ENCODE measurements around the gene ESPL1. TPM values are rescaled to one million over a fixed set of nuclear protein-coding genes. Genes with fewer than 3 reads are reported as not detected.

The ESPL1 gene
- total RNA-seq, 1 donor, result 6.5 TPM

DNA sequence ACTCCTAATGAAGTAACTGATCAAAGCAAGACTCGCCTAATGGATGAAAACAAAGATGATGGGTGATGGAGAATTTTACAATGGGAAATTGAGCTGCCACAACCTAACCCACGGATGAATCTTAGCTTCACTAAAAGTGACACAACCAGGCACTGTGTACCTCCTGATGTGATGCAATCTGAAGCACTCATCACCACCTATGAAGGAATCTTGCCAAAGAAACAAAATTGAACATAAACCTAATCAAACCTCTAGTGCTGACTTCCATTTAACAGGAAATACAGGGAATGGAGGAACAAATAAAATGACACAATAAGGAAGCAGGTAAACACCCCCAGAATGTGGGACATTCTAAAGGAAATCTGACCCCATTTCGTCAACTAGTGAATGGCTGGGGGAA, 22.8 kb upstream of the ESPL1 start:
- H3K4me3 ChIP-seq (ENCODE audit: low read depth, low read length), result no peak overlapping the region
- TF ChIP-seq, protein P1, sequence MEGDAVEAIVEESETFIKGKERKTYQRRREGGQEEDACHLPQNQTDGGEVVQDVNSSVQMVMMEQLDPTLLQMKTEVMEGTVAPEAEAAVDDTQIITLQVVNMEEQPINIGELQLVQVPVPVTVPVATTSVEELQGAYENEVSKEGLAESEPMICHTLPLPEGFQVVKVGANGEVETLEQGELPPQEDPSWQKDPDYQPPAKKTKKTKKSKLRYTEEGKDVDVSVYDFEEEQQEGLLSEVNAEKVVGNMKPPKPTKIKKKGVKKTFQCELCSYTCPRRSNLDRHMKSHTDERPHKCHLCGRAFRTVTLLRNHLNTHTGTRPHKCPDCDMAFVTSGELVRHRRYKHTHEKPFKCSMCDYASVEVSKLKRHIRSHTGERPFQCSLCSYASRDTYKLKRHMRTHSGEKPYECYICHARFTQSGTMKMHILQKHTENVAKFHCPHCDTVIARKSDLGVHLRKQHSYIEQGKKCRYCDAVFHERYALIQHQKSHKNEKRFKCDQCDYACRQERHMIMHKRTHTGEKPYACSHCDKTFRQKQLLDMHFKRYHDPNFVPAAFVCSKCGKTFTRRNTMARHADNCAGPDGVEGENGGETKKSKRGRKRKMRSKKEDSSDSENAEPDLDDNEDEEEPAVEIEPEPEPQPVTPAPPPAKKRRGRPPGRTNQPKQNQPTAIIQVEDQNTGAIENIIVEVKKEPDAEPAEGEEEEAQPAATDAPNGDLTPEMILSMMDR (IDR thresholded peaks at IDR 0.05; ENCODE audit: insufficient read depth, low read depth, low read length), result no peak
- DNase-seq (ENCODE audit: low read depth), result no peak

DNA sequence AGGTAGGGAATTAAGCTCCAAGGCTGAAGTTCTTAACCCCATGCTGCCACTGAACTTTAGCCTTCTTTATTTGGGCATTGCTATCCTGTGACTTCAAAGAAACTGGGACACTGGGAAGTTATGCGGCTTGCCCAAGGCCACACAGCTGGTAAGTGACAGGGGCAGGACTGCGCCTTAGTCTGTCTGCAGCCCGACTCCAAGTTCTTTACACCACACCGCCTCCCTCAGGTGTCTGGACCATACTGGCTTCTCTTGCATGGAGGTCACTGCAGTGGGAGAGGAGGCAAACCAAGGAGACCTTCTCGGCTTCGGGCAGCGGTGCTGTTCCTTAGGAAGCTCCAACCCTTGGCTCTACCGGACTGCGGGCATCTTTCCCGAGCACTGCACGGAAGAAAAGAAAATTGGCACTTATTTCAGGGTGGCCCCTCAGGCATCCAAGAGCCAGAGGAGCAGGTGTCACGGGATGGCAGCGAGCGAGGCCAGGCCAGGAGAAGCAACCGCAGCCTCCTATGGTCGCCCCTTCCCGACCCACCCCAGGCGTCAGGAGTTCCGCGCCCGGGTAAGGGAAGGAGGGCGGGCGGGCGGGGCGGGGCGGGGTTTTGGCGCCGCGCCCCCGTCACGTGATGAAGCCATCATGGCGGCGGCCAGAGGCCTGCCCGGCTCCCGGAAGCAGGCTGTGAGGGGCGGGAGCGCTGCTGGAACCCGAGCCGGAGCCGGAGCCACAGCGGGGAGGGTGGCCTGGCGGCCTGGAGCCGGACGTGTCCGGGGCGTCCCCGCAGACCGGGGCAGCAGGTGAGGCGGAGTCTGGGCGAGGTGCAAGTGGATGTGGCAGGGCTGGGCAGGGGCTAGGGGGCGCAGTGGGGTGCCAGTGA, 16.4 kb upstream of the ESPL1 start:
- peak overlapping the region; percentile 78 for H3K4me3 ChIP-seq (ENCODE audit: low read depth, low read length)
- peak; percentile 76 for DNase-seq (ENCODE audit: low read depth)
- TF ChIP-seq, protein P1 (IDR thresholded peaks at IDR 0.05; ENCODE audit: insufficient read depth, low read depth, low read length), result peak; percentile 30

DNA sequence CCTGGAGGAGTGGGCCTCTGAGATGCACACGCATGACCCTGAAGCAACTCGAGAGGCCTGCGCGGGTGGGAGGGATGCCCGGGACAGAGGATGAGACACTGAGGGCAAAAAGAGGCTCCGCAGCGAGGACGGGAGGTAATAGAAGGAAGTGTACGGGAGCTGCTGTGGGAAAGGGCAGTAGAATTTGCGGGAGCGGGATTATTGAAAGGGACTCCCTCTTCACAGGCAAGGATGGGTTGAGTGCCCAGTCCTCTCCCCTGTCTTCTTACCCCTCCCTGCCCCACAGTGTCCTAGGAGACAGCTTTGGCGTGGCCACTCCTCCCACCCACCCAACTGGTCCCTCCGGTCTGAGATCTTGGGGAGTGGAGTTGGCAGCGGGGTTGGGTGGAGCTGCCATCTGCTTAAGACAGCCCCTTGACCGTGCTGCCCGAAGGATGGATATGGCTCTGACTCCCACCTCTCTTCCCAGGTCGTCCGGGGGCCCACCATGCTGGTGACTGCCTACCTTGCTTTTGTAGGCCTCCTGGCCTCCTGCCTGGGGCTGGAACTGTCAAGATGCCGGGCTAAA, 15.7 kb upstream of the ESPL1 start:
- peak overlapping the region; percentile 78 for H3K4me3 ChIP-seq (ENCODE audit: low read depth, low read length)
- DNase-seq (ENCODE audit: low read depth), result no peak
- TF ChIP-seq, protein P1 (IDR thresholded peaks at IDR 0.05; ENCODE audit: insufficient read depth, low read depth, low read length), result no peak

DNA sequence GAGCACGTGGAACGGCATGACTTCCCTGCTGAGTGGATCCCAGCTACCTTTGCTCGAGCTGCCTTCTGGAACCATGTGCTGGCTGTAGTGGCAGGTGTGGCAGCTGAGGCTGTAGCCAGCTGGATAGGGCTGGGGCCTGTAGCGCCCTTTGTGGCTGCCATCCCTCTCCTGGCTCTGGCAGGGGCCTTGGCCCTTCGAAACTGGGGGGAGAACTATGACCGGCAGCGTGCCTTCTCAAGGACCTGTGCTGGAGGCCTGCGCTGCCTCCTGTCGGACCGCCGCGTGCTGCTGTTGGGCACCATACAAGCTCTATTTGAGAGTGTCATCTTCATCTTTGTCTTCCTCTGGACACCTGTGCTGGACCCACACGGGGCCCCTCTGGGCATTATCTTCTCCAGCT, 14.8 kb upstream of the ESPL1 start:
- TF ChIP-seq, protein P1 (IDR thresholded peaks at IDR 0.05; ENCODE audit: insufficient read depth, low read depth, low read length), result no peak
- H3K4me3 ChIP-seq (ENCODE audit: low read depth, low read length), result no peak overlapping the region
- DNase-seq (ENCODE audit: low read depth), result no peak

DNA sequence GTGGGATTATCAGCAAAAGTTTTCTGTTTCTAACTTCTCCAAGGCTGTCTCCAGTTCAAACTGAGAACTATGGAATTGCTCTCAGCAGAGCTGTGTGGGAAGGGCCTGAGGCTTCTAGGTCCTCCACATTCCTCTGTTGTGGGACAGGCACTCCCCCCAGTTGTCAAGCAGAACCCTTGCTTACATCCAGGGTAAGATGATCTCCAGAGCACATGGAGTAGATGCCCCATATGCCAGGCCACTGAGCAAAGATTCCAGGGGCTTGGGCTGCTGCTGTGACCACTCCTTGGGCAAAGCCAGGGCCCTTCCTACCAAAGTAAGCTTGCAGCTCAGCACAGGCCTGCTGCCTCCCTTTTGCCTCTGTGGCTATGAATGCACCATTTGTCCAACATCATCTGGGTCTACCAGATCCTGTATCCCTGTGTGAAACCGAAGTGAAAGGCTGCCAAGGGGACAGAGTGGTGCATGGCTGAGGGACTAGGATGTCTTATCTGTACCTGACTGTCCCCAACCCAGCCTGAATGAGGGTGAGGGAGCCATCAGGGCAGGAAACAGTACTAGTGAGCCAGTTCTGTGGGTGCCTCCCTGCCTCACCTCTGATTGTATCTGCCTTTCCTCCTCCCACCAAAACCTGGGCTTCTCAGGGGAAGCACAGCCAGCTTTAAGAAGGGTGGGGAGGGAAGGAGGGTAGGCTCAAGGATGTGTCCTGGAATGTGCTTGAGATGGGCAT, 13.1 kb upstream of the ESPL1 start:
- TF ChIP-seq, protein P1 (IDR thresholded peaks at IDR 0.05; ENCODE audit: insufficient read depth, low read depth, low read length), result no peak
- no peak for DNase-seq (ENCODE audit: low read depth)

DNA sequence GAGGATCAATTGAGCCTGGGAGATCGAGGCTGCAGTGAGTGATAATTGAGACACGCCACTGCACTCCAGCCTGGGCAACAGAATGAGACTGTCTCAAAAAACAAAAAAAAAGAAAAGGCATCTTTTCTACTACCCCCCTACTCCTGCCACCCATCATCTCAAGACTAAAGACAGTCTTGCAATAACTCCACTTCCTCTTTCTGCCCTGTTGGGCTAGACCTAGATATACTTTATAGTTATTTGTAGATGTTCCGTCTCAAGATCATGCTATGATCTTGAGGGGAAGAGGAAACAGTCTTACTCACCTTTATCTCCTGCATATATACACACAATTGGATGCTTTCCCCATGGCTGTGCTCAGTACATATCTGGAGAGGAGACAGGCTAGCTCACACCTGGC, 12.1 kb upstream of the ESPL1 start:
- no peak for DNase-seq (ENCODE audit: low read depth)
- TF ChIP-seq, protein P1 (IDR thresholded peaks at IDR 0.05; ENCODE audit: insufficient read depth, low read depth, low read length), result no peak

More for the DNA sequence above, 13.1 kb upstream of the ESPL1 start:
- no peak overlapping the region for H3K4me3 ChIP-seq (ENCODE audit: low read depth, low read length)

More for the DNA sequence above, 12.1 kb upstream of the ESPL1 start:
- no peak overlapping the region for H3K4me3 ChIP-seq (ENCODE audit: low read depth, low read length)
